OCI-LY3 (cell line): ENCODE measurements around the gene CDC5L.

ENCODE experiments used
- H2AFZ ChIP-seq: fragments of 200-600, 300-600 bp; shearing (Covaris generic); 2 replicates; pipeline ENCODE4 v1.6.0; 2014; ENCODE audit warnings: antibody characterized with exemption, low read depth, low read length
- H3K27ac ChIP-seq: fragments of 200-600, 300-600 bp; sonication (generic); 2 replicates; pipeline ENCODE4 v1.5.1; 2014; ENCODE audit warnings: mild to moderate bottlenecking, low read length, moderate library complexity, mixed read lengths
- H3K27me3 ChIP-seq: fragments of 200-600, 300-600 bp; sonication (generic); 2 replicates; pipeline ENCODE4 v1.6.1; 2014; ENCODE audit warnings: low read depth, low read length, mixed read lengths
- H3K36me3 ChIP-seq: fragments of 200-600, 300-600 bp; sonication (generic); replicated peaks from 2 replicates; pipeline ENCODE3; 2014; ENCODE audit warnings: low read depth, low read length, mixed read lengths
- H3K4me1 ChIP-seq: fragments of 300-600, 200-600 bp; sonication (generic); 2 replicates; pipeline ENCODE4 v1.6.1; 2014; ENCODE audit warnings: low read length, mixed read lengths
- H3K4me2 ChIP-seq: fragments of 200-600, 300-600 bp; sonication (generic); 2 replicates; pipeline ENCODE4 v1.6.1; 2014; ENCODE audit warnings: low read length, mixed read lengths
- H3K4me3 ChIP-seq: fragments of 300-600, 200-600 bp; sonication (generic); 2 replicates; pipeline ENCODE4 v1.5.1; 2014; ENCODE audit warnings: antibody characterized with exemption, mild to moderate bottlenecking, low read length, moderate library complexity
- H3K79me2 ChIP-seq: fragments of 300-600, 200-600 bp; shearing (Covaris generic); 2 replicates; pipeline ENCODE4 v1.6.1; 2014; ENCODE audit warnings: mild to moderate bottlenecking, low read length, mixed read lengths
- H3K9ac ChIP-seq: fragments of 300-600, 200-600 bp; shearing (Covaris generic); 2 replicates; pipeline ENCODE4 v1.6.0; 2014; ENCODE audit warnings: mild to moderate bottlenecking, low read length, moderate library complexity
- H3K9me3 ChIP-seq: fragments of 200-600, 300-600 bp; shearing (Covaris generic); 2 replicates; pipeline ENCODE4 v1.6.1; 2014; ENCODE audit warnings: low read length, mixed read lengths; ENCODE audit not compliant: insufficient read depth
- H4K20me1 ChIP-seq: fragments of 200-600, 300-600 bp; sonication (generic); 2 replicates; pipeline ENCODE4 v1.6.1; 2016; ENCODE audit warnings: low read length, mixed read lengths; ENCODE audit not compliant: insufficient read depth
- CTCF ChIP-seq: fragments of 200-600, 300-600 bp; sonication (generic); IDR thresholded peaks from 2 replicates; pipeline ENCODE4 v1.5.1; 2014; ENCODE audit warnings: antibody characterized with exemption, low read length, low read depth
- EZH2phosphoT487 ChIP-seq: fragments of 200-600 bp; shearing (Covaris generic); IDR thresholded peaks from 2 replicates; pipeline ENCODE4 v1.6.1; 2018; ENCODE audit warnings: antibody characterized with exemption, mixed run types, low read depth

Gene CDC5L

GRCh38 chr6:44431118-44431725, 43.7 kb downstream of the CDC5L start:
- peak overlapping the region; percentile 16 for H3K27ac ChIP-seq
- no peaks in the 10 kb centered on the region for H3K27me3 ChIP-seq
- peak overlapping the region; percentile 56 for H3K4me2 ChIP-seq
- TF ChIP-seq CTCF = peak; percentile 87
- TF ChIP-seq EZH2phosphoT487 = no peak
- H3K79me2 ChIP-seq = no peaks in the 10 kb centered on the region
- H2AFZ ChIP-seq = no peak overlapping the region
- peak overlapping the region; percentile 24 for H3K9ac ChIP-seq
- H3K4me3 ChIP-seq = peak overlapping the region; percentile 8
- peaks cover 10% of the 10 kb centered on the region for H3K4me1 ChIP-seq
- H3K9me3 ChIP-seq = no peaks in the 10 kb centered on the region
- peaks cover 35% of the 10 kb centered on the region for H3K36me3 ChIP-seq
- H4K20me1 ChIP-seq = 0 out of 2 replicates have a peak, but pooled peaks cover 4% of the 10 kb centered on the region

- H3K4me2 ChIP-seq = no peak overlapping the region
- no peaks in the 10 kb centered on the region for H3K27me3 ChIP-seq
- H3K27ac ChIP-seq = no peak overlapping the region
- no peaks in the 10 kb centered on the region for H3K79me2 ChIP-seq
- peaks cover 10% of the 10 kb centered on the region for H3K4me1 ChIP-seq
- H3K36me3 ChIP-seq = peaks cover 28% of the 10 kb centered on the region
- H2AFZ ChIP-seq = no peak overlapping the region
- TF ChIP-seq CTCF = no peak
- no peak for TF ChIP-seq EZH2phosphoT487
- H3K9ac ChIP-seq = no peak overlapping the region
- no peaks in the 10 kb centered on the region for H3K9me3 ChIP-seq
- H3K4me3 ChIP-seq = no peak overlapping the region
- H4K20me1 ChIP-seq = 0 out of 2 replicates have a peak, but pooled peaks cover 4% of the 10 kb centered on the region
Observed at GRCh38 chr6:44432227-44432626, 44.7 kb downstream of the CDC5L start.

DNA sequence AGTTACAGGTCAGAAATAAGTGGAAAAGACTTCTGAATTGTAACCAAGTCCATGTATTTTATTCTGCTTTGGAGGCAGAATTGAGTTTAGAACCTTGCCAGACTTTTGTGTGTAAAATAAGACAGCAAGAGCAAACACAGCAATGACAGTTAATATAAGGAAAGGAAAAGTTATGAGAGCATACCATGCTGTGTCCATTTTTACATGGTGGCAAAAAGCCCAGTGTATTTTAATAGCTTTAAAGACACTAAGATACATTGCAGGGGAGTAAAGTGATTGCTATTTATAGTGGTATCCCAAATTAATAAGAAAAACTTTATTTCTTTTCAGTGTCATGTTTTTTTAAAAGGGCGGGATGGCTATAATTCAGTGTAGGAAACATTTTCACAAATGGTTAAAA, 45.2 kb downstream of the CDC5L start:
- Histone ChIP-seq H3K9me3 (no peaks in the 10 kb centered on the region), H3K4me2 (no peak overlapping the region), H3K79me2 (no peaks in the 10 kb centered on the region), H2AFZ (no peak overlapping the region), H3K36me3 (peaks cover 27% of the 10 kb centered on the region), H3K27ac (no peak overlapping the region), H3K9ac (no peak overlapping the region), H3K4me1 (peaks cover 10% of the 10 kb centered on the region), H3K4me3 (no peak overlapping the region), H4K20me1 (0 out of 2 replicates have a peak, but pooled peaks cover 4% of the 10 kb centered on the region), H3K27me3 (no peaks in the 10 kb centered on the region)
- TF ChIP-seq CTCF = no peak
- TF ChIP-seq EZH2phosphoT487 = no peak

- TF ChIP-seq CTCF = no peak
- no peak for TF ChIP-seq EZH2phosphoT487
- Histone ChIP-seq H3K79me2 (no peaks in the 10 kb centered on the region), H3K4me2 (no peak overlapping the region), H3K36me3 (peaks cover 37% of the 10 kb centered on the region), H3K4me3 (no peak overlapping the region), H4K20me1 (0 out of 2 replicates have a peak, but pooled peaks cover 4% of the 10 kb centered on the region), H3K9ac (no peak overlapping the region), H3K4me1 (peaks cover 10% of the 10 kb centered on the region), H3K9me3 (no peaks in the 10 kb centered on the region), H3K27me3 (no peaks in the 10 kb centered on the region), H3K27ac (no peak overlapping the region), H2AFZ (no peak overlapping the region)
Observed at GRCh38 chr6:44435500-44435899, 48.0 kb downstream of the CDC5L start.
